Ishikawa (cell line): Measurements from ENCODE around the gene ALX1.

ENCODE experiments used
- CEBPB ChIP-seq: IDR thresholded peaks from 2 replicates; pipeline ENCODE4 v1.6.1; 2012
- CREB1 ChIP-seq: IDR thresholded peaks from 2 replicates; pipeline ENCODE4 v1.6.1; 2012; ENCODE audit warnings: low read depth
- EGR1 ChIP-seq: IDR thresholded peaks from 2 replicates; pipeline ENCODE4 v1.6.1; 2012
- EP300 ChIP-seq: IDR thresholded peaks from 2 replicates; pipeline ENCODE4 v1.6.1; 2012; ENCODE audit warnings: borderline replicate concordance
- FOXM1 ChIP-seq: IDR thresholded peaks from 2 replicates; pipeline ENCODE4 v1.6.1; 2012; ENCODE audit warnings: low read depth, borderline replicate concordance
- MAX ChIP-seq: IDR thresholded peaks from 2 replicates; pipeline ENCODE4 v1.6.1; 2012
- NFIC ChIP-seq: IDR thresholded peaks from 2 replicates; pipeline ENCODE4 v1.6.1; 2012
- RAD21 ChIP-seq: IDR thresholded peaks from 2 replicates; pipeline ENCODE4 v1.6.1; 2012; ENCODE audit warnings: low read depth
- REST ChIP-seq: IDR thresholded peaks from 2 replicates; pipeline ENCODE4 v1.6.1; 2012; ENCODE audit warnings: low read depth, mild to moderate bottlenecking
- TAF1 ChIP-seq: IDR thresholded peaks from 2 replicates; pipeline ENCODE4 v1.6.1; 2012; ENCODE audit warnings: low read depth, mild to moderate bottlenecking
- TCF12 ChIP-seq: IDR thresholded peaks from 2 replicates; pipeline ENCODE4 v1.6.1; 2012; ENCODE audit warnings: low read depth
- TEAD4 ChIP-seq: IDR thresholded peaks from 2 replicates; pipeline ENCODE4 v1.6.1; 2012
- YY1 ChIP-seq: IDR thresholded peaks from 2 replicates; pipeline ENCODE4 v1.6.1; 2012; ENCODE audit warnings: low read depth
- ZBTB7A ChIP-seq: IDR thresholded peaks from 2 replicates; pipeline ENCODE4 v1.6.1; 2012; ENCODE audit warnings: low read depth

GRCh38 chr12:85283560-85283959, 3.5 kb downstream of the ALX1 start:
- TF ChIP-seq ZBTB7A (no peak), TAF1 (no peak), CEBPB (no peak), EP300 (no peak), RAD21 (no peak), TCF12 (no peak), REST (no peak), YY1 (no peak), EGR1 (no peak), MAX (no peak), CREB1 (no peak), FOXM1 (no peak), NFIC (no peak), TEAD4 (no peak)
